Lower lobe of right lung (tissue), 2 donors: Measurements from ENCODE around the gene PARP1. TPM values are rescaled to one million over a fixed set of nuclear protein-coding genes. Genes with fewer than 3 reads are reported as not detected.

Experiments used
- ATAC-seq, 2 donors: fragments of 200-7000 bp; cut with Tn5 transposase; one replicate each; pipeline ENCODE4 v1.9.1; 2020 to 2022; ENCODE audit warnings: mild to moderate bottlenecking in 2 of 2, moderate library complexity in 2 of 2
- DNase-seq: peaks from one replicate; pipeline ENCODE4 v3.0.0-alpha.2; 2020
- H3K27ac ChIP-seq: fragments of 200-600 bp; one replicate; pipeline ENCODE4 v1.8.0; 2022
- H3K27me3 ChIP-seq: fragments of 200-600 bp; one replicate; pipeline ENCODE4 v1.8.0; 2022; ENCODE audit warnings: low read depth
- H3K36me3 ChIP-seq: fragments of 200-600 bp; one replicate; pipeline ENCODE4 v1.8.0; 2022; ENCODE audit warnings: mild to moderate bottlenecking
- H3K4me1 ChIP-seq: fragments of 200-600 bp; one replicate; pipeline ENCODE4 v1.8.0; 2022
- H3K4me3 ChIP-seq: fragments of 200-600 bp; one replicate; pipeline ENCODE4 v1.8.0; 2022; ENCODE audit warnings: mild to moderate bottlenecking
- H3K9me3 ChIP-seq: fragments of 200-600 bp; one replicate; pipeline ENCODE4 v1.8.0; 2022
- intact Hi-C: fragments of 100-400 bp; cut with DNase I; formaldehyde crosslinking; loops from one replicate; pipeline ENCODE4 v1.11.0; 2022
- total RNA-seq: library from RNA; stranded (reverse); fragmentation: NEBNext Ultra II Directional; extraction: Animal tissue kit (Norgen Biotek cat#: 25700); gene quantifications from one replicate; pipeline ENCODE4 v1.2.1, GENCODE V29; 2021
- TF ChIP-seq, protein P1 (sequence below): fragments of 200-600 bp; IDR thresholded peaks from one replicate; pipeline ENCODE4 v1.8.0; 2022; ENCODE audit warnings: antibody characterized with exemption, mild to moderate bottlenecking
- donor health status: DM: no; HTN: yes; CAD: no; lungs with severe emphysema.

The PARP1 gene
- total RNA-seq, 1 donor from 2014 or later, result 59.2 TPM

DNA sequence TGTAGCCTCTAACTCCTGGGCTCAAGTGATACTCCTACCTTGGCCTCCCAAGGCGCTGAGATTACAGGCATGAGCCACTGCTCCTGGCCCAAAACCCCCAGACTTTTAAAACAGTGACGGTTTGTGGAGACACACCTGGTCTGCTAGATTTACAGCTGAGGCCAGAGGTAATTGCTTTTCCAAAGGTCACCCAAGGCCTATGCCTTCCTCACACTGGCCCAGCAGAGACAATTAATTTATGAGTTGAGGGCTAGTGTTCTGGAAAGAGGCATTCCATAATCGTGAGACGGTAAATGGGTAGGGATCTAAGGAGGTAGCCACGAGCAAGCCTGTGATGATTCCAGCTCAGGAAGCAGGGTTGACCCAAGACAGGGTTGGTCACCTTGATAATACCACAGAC, 12.4 kb upstream of the PARP1 start:
- Histone ChIP-seq H3K9me3 (no peaks in the 10 kb centered on the region), H3K27me3 (no peaks in the 10 kb centered on the region), H3K4me1 (peaks cover 6% of the 10 kb centered on the region), H3K36me3 (no peaks in the 10 kb centered on the region), H3K27ac (no peak overlapping the region), H3K4me3 (no peak overlapping the region)
- intact Hi-C loops, result no loop called here
- DNase-seq (no peak), ATAC-seq (no peak)
- TF ChIP-seq, protein P1, sequence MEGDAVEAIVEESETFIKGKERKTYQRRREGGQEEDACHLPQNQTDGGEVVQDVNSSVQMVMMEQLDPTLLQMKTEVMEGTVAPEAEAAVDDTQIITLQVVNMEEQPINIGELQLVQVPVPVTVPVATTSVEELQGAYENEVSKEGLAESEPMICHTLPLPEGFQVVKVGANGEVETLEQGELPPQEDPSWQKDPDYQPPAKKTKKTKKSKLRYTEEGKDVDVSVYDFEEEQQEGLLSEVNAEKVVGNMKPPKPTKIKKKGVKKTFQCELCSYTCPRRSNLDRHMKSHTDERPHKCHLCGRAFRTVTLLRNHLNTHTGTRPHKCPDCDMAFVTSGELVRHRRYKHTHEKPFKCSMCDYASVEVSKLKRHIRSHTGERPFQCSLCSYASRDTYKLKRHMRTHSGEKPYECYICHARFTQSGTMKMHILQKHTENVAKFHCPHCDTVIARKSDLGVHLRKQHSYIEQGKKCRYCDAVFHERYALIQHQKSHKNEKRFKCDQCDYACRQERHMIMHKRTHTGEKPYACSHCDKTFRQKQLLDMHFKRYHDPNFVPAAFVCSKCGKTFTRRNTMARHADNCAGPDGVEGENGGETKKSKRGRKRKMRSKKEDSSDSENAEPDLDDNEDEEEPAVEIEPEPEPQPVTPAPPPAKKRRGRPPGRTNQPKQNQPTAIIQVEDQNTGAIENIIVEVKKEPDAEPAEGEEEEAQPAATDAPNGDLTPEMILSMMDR, result no peak

DNA sequence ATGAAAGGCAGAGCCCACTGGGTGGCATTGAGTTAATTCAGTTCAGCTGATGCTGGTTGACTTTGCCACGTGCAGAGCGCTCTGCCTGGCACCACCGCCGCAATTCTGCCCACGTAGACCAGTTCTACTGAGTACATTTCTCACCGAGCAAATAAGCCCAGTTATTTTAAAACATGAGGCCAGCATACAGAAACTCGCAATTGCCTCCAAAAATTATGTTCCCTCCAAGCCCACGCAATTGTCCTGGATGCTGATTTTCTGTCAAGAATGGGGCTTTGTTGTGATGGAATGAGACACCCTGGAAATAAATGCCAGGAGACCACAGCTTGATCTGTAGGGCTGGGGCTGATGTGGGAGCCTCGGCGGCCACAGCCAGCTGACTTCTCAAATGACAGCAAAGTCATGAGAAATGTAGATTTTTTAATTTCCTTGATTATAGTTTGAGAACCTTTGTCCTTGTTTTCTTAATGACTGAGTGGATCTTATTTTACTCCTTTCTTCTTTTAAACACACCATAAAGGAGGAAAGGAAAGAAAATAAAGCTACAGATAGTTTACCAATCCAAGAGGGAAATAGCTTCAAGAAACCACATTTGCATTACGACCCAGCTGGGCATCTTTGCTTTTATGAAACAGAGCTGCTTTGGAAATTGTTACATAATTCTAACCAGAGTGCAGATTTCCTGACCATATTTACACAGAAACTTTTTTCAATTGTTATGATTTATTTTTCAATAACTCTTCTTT, 11.6 kb upstream of the PARP1 start:
- TF ChIP-seq, protein P1, result no peak
- no peak overlapping the region for H3K27ac ChIP-seq
- DNase-seq, result no peak
- ATAC-seq, result no peak
- no peaks in the 10 kb centered on the region for H3K9me3 ChIP-seq
- no peaks in the 10 kb centered on the region for H3K4me1 ChIP-seq
- H3K4me3 ChIP-seq, result no peak overlapping the region
- no peaks in the 10 kb centered on the region for H3K27me3 ChIP-seq
- no peaks in the 10 kb centered on the region for H3K36me3 ChIP-seq
- intact Hi-C loops, result no loop called here

DNA sequence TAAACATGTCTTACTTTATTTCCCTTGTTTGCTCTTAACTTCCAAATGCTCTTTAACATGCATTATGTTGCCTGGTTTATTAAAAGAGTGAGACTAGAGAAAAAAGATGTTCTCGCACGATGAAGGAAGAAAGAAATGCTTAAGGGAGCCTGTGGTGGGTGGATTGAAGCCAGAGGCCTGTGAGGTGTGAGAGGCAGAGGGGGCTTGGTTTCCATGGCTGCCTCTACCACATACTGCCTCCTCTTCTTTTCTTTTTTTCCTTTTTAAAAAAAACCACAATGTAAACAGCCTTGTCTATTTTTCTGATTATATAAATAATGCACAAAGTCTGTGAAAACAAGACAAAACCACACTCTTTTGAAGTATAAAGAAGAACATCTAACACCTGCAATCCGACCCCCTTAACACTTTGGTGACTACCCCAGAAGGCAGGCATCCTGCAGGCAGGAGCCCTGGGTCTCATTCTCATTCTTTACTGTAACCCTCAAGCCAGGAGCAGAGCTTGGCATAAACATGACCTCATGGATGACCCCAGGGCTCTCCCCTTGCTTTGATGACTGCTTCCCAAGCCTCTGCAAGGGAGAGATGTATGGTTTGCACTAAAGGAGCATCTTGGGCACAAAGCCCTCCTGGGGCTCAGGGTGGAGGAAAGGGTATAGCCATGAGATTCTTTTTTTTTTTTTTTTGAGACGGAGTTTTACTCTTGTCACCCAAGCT, 10.1 kb upstream of the PARP1 start:
- no peaks in the 10 kb centered on the region for H3K4me1 ChIP-seq
- H3K9me3 ChIP-seq, result no peaks in the 10 kb centered on the region
- TF ChIP-seq, protein P1, result no peak
- ATAC-seq (no peak), DNase-seq (no peak)
- H3K27me3 ChIP-seq, result no peaks in the 10 kb centered on the region
- H3K36me3 ChIP-seq, result no peaks in the 10 kb centered on the region
- no peak overlapping the region for H3K27ac ChIP-seq
- intact Hi-C loops, result no loop called here
- no peak overlapping the region for H3K4me3 ChIP-seq

- Histone ChIP-seq H3K4me3 (no peak overlapping the region), H3K27me3 (no peaks in the 10 kb centered on the region), H3K36me3 (no peaks in the 10 kb centered on the region), H3K27ac (no peak overlapping the region), H3K9me3 (no peaks in the 10 kb centered on the region), H3K4me1 (no peaks in the 10 kb centered on the region)
- DNase-seq (no peak), ATAC-seq (no peak)
- intact Hi-C loops, result no loop called here
- TF ChIP-seq, protein P1, result no peak
These were observed 9.5 kb upstream of the PARP1 start for GRCh38 chr1:226417350-226417749.

GRCh38 chr1:226414098-226414698, 6.3 kb upstream of the PARP1 start:
- no peak overlapping the region for H3K4me3 ChIP-seq
- ATAC-seq (no peak), DNase-seq (no peak)
- H3K27ac ChIP-seq, result no peak overlapping the region
- H3K4me1 ChIP-seq, result no peaks in the 10 kb centered on the region
- no peaks in the 10 kb centered on the region for H3K27me3 ChIP-seq
- no peaks in the 10 kb centered on the region for H3K36me3 ChIP-seq
- TF ChIP-seq, protein P1, result no peak
- intact Hi-C loops, result no loop called here
- no peaks in the 10 kb centered on the region for H3K9me3 ChIP-seq
